ENCODE results near the gene MS4A15.
"Not testable (repeated sequence)": the region's sequence is repeated elsewhere in the genome, so short reads cannot be mapped to it uniquely, and the experiment has no call there.

The MS4A15 gene

DNA sequence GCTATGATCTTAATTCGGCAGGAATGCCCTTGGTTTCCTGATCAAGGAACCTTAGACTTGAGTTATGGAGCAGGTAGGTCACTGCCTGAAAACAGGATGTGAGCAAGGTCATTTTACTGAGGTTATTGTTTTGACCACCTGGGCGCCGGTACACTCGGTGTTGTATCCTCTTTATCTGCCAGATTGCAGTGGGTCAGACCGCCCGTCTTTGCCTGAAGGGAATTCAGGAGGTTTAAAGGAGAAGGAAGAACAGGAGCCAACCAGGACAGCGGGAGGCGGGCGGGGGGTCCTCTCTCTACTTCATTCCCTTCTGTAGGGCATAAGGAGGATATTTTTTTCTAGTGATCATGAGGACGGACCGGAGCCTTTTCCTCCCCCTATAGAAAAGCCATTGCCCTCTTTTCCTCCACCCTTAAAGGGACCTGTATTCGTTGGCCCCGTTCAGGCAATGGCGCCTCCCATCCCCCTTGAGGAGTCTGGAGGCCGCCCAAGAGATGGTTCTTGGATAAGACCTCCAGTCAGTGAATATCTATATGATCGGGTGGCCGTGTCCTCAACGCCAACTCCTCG, 649 bp downstream of the MS4A15 start:
- DNase-seq: no peak

DNA sequence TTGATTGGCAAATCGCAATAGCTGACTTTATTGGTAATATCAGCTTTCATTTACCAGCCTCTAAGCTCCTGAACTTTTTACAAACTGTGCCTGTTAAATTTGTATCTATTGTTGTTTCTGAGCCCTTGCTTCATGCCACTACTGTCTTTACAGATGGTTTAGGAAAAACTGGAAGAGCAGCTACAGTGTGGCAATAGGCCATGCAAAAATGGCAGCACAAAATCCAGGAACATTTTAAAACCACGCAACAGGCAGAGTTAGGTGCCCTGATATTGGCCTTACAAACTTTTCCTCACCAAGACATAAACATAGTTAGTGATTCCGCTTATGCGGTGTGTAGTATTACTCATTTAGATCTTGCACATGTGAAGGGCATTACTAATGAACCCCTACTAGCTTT, 2.0 kb downstream of the MS4A15 start:
- DNase-seq: not testable (repeated sequence)

DNA sequence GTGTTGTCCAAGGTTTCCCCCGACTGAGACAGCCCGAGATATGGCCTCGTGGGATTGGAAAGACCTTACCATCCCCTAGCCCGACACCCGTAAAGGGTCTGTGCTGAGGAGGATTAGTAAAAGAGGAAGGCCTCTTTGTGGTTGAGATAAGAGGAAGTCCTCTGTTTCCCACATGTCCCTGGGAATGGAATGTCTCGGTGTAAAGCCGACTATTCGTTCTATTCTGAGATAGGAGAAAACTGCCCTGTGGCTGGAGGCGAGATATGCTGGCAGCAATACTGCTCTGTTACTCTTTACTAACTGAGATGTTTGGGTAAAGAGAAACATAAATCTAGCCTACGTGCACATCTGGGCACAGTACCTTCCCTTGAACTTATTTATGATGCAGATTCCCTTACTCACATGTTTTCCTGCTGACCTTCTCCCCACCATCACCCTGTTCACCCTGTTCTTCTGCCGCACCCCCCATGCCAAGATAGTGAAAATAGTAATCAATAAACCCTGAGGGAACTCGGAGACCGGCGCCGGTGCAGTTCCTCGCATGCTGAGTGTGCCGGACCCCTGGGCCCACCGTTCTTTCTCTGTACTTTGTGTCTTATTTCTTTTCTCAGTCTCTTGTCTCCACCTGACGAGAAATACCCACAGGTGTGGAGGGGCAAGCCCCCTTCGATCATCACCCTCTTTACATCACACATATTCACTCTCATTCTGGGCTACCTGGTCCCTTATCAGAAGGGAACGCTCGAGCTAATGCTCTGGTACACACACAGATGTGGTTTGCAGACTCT, 3.0 kb downstream of the MS4A15 start:
- not testable (repeated sequence) for DNase-seq

DNA sequence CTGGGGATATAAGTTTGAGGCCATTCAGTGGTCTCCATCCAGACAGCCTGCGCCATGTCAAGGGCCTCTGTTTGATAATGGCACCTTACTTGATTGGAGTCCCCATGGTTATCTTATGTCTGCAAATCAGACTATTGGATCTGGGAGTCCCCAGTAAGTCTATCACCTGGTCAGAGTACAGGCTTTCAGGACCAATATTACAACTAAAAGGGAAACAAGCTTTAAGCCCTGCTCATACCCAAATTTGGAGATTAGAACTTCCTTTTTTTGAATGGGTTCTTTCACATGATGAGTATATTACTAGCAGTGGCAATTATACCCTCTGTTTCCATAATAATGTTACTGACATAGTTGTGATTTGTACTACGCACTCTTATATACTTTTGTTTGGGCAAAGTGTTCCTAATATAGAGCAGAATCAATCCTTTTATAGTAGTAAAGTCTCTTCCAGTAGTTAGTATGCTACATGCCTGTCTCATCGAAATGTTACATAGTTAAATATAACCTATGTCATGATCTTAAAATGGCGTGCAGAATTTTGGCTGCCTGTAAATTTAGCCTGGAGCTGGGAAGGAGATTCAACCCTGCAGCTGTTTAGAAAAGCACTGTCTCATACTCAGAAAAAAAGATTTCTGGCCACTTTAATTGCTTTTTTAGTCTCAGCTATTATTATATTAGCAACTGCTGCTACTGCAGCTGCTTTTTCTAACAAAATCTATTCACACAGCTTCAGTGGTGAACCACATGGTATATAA, 4.9 kb downstream of the MS4A15 start:
- no peak for DNase-seq

DNA sequence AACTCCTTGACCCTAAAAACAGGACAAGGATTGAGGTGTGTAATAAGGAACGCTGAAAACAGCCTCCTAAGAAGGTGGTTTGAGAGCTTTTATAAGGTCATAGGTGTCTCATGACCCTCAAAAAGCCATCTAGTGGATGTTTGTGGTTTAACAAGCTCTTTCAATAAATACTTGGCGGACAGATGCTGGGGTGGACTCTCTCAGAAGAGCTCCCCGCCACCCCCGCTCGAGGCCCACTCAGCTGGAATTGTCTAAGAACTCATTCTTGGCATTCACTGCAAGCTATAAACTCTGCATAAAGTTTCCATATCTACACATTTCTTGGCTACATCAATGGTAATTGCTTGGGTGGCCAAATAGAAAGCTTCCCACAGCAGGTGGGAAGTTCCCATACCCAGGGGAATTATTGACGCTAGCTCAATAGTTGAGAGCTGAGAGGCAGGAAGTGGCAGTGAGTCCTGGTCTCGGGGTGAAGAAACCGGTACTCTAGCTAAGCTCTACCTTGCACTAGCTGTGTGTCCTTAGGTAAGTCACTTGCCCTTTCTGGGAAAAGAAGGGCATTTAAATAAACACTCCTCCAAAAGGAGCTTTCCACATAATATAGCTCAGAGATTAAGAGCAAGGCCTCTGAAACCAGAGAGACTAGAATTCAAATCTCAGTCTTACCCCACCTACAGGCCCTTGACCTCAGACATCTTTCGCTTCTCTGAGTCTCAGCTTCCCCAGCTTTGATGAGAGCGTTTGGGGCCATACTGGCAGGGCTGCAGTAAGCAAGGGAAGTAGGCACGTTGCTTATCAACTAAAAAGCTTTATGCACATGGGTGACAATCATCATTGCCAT, 6.4 kb downstream of the MS4A15 start:
- no peak for DNase-seq

DNA sequence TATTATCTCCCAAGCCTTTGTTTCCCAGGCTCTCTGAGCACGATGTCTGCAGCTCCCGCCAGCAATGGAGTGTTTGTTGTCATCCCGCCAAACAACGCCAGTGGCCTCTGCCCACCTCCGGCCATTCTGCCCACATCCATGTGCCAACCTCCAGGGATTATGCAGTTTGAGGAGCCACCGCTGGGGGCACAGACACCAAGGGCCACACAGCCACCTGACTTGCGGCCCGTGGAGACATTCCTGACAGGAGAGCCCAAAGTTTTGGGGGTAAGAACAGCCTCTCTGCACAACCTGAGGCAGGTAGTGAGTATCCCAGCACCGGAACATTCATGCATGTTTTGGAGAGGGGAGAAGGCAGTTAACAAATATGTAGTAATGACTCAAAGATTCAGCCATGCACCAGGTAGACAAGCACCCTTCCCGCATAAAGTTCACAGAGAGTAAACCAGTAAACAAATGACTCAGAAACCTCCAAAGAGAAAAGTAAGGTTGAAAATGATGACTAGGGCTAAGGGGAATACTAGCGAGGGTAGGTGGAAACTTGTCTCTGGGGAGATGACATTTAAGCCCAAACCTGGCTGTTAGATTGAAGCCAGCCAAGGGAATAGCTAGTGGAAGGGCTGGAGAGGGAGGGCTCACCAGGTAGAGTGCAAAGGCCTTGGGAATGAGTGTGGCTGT, 7.2 kb downstream of the MS4A15 start:
- DNase-seq: no peak

DNA sequence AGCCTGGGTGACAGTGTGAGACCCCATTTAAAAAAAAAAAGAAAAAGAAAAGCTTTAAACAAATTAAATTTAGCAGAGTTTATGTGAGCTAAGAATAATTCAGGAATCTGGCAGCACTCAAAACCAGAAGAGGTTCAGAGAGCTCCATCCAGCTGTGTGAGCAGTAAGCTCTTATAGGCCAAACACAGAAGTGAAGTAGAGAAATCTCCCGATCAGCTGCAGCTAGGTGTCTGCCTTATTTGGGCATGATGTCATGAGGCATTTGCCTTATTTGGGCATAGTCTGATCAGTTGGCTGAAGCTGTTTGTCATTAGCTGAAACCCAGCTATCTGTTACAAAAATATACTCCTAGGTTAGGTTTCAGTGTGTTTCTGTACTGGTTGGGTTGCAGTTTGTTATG, 8.2 kb downstream of the MS4A15 start:
- DNase-seq: no peak

DNA sequence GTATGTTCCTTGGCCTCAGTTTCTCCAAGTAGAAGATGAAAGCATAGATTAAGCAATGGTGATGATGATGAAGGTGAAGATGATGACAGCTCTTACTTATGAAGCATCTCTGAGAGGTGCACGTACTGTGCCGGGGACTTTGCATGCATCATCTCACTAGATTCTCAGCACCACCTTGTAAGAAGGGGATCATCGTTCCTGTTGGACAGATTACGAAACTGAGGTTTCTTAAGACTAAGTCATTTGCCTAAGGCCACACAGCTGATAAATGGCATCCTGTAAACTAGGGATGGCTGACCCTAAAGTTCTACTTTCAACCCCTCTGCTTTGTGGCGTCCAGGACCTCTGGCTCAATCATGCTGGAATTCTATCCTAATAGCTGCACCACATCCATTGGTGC, 8.7 kb downstream of the MS4A15 start:
- DNase-seq: no peak

DNA sequence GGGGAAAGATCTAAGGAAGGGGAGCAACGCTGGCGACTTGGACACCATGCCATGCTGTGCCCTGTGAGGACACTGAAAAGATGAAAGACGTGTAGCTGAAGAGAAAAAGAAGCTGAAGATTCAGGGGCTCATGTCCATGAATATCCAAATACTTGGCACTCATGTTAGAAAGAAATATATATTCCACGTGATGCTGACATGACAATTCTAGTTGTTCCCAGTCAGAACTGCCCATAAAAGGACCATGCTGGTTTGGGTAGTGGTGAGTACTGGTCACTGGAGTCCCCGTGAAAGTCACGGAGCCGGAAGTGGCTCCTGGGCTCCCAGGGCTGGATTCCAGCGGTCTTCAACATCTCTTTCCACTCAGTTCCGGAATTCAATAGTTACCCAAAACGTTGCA, 9.9 kb downstream of the MS4A15 start:
- DNase-seq: no peak

DNA sequence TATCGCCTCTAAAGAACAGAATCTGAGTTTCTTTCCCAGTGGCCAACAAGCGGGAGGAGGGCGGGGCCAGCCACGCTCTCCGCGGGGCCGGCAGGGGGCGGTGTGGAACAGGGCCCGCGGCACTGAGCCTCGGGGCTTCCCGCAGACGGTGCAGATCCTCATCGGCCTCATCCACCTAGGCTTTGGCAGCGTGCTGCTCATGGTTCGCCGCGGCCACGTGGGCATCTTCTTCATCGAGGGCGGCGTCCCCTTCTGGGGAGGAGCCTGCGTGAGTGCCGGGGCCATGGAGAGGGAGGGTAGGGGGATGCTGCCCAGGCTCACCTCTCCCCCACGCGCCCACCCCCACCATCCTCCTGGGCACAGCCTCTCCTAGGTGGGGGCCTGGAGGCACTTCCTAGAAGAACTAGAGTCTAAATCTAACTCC, 10.7 kb downstream of the MS4A15 start:
- no peak for DNase-seq

DNA sequence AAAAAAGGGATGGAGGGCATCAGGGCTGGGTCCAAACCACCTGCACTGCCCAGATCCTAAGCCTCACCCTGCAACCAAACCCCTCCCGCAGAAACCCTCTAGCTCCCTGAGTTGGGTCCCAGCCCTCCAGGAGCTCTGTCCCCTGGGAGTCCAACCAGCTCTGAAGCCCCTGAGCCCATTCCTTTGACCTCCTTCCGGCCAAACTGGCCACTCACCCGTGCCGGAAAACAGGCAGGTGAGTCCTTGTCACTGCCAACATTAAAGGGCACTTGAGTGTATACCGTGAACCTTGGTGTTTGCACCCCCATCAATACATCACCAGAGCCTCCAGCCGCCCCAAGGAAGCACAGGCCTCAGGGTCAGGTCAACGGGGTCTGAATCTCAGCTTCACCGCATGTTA, 11.5 kb downstream of the MS4A15 start:
- no peak for DNase-seq

DNA sequence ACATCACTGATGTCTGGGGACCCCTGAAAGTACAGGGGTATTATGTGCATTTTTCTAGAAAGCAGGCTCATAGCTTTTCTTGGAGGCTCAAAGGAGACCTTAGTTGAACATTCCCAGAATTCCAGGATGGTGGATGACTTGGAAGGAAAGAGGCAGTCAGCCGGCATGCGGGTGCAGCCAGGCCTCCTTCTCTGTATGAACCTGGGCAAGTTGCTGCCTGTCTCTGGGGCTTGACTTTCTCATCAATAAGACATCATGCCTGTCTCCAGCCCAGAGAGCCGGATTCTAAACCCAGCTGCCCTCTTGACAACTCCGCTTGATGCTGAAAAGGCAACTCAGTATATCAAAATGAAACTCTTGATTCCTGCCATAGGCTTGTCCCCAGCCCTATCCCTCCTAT, 12.6 kb downstream of the MS4A15 start:
- no peak for DNase-seq

DNA sequence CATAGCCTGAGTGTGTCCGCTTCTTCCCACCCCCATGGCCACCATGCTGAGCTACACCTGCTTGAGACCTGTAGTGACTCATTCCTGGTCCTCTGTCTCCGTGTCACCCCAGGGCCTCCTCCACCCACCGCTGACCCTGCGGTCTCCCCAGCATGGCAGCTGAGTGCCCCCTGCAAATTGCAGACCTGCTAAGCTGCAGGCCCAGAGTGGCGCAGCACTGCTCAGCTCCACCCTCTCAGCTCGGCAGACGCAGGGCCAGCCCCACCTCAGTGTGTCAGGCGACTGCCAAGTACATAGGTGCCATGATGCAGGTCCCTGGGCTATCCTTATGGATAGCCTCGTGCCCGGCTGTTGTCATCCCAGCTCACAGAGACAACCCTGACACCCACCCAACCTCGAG, 13.1 kb downstream of the MS4A15 start:
- DNase-seq: no peak

DNA sequence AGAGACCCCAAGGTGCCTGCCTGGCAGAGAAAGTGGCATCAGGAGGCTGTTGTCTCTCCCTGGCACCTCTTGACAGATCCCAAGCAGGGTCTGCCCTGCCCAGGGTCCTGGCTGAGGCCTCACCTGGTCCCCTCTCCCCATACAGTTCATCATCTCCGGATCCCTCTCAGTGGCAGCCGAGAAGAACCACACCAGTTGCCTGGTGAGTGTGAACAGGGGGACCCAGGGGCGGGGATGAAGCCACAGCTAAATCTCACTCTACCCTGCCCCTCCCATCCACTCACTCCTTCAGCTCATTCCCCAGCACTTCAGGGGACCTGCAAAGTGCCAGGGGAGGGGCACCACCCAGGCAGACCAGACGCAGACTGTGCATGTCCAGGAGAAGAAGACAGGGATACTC, 14.5 kb downstream of the MS4A15 start:
- no peak for DNase-seq

DNA sequence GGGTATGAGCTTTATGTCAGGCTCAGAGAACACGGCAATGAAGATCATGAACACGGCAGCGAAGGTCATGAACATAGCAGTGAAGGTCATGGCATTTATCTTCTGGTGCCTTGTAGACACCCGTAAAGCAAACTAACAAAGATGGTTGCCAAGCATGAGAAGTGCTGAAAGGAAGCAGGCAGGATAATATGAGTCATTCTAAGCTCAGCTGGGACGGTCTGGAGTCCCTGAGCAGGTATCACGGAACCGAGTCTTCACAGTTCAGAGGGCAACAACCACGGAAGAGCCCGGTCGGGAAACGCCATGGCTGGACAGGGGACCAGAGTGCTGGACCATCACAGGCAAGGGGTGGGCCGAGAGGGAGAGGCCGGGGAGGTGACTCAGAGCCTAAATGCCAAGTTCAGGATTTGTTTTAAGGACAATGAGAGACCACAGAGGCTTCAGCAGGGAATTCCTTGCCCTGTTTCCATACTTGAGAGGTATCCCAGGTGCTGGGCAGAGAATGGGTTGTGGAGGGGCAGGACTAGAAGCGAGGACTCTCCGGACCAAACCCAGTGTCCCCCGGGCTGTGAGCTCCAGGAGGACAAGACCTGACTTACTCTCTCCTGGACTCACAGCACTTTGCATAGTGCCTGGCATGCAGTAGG, 15.3 kb downstream of the MS4A15 start:
- DNase-seq: no peak

DNA sequence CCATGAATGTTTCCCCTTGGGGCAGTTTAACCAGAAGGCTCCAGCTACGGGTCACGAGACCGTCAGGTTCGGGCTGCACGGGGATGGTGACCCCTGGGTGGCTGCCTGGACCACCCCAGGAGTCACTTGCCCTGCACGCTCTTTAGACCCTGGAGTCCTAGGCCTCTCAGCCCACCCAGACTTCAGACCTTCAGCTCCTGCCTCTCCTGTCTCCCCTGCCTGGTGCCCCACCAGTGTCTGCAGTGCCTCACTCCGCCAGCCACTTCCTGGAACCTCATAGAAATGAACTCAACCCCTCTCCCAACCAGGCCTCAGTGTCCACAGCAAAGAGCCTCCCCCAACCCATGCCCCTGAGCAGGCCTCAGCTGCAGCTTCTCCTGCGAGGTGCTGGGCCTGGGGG, 16.0 kb downstream of the MS4A15 start:
- DNase-seq: no peak

DNA sequence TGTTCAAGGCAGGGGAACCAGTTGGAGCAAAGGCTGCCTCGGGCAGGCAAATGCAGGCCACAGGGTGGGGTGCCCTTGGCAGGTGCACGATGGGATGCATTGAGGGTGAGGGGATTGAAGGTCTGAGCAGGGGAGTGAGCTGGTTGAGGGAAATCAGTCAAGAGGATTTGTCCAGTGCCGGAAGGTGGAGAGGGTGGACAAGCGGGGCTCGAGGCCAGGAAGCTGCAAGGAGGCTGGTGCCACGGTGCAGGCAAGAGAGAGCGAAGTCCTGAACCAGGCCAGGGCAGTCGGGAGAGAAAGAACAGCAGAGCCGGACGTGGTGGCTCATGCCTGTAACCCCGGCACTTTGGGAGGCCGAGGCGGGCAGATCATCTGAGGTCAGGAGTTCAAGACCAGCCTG, 18.1 kb downstream of the MS4A15 start:
- no peak for DNase-seq

DNA sequence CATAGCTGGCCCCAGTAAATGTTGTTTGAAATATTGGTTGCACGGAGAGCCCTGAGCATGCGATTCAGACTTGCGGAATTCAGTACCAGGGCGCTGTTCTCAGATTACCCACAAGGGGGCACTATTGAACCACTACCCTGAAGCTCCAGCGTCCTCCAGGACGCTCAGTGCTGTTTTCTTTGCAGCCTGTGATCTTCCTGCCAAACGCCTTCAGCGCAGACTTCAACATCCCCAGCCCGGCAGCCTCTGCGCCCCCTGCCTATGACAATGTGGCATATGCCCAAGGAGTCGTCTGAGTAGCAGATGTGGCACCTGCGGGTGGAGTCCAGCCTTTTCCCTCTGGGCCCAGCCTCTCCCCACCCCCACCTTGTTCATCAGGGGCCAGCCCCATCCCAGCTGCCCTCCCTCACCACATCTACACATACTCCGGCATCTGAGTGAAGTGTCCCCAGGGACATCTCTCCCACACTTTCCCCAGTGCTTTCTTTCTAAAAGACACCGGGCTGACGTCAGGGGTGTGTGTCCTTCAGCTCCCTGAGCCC, 18.8 kb downstream of the MS4A15 start:
- peak; percentile 71 for DNase-seq

DNA sequence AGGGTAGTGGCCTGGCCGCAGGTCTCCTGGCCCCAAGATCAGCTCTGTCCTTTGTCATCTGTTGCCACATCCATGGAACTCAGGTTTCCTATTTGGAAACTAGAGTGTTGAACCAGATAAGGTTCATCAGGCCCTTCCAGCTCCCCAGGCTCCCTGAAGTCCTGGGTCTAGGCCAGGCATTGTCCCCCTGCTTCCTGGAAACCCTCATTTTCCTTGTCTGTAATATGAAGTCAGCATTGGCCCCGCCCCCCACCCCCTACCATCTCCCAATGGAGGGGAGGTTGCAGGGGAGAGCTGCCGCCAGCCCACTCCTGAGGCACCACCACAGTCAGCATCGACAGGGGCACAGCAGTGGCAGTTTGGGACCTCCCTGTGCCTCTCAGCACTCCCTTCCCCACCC, 19.5 kb downstream of the MS4A15 start:
- DNase-seq: no peak

DNA sequence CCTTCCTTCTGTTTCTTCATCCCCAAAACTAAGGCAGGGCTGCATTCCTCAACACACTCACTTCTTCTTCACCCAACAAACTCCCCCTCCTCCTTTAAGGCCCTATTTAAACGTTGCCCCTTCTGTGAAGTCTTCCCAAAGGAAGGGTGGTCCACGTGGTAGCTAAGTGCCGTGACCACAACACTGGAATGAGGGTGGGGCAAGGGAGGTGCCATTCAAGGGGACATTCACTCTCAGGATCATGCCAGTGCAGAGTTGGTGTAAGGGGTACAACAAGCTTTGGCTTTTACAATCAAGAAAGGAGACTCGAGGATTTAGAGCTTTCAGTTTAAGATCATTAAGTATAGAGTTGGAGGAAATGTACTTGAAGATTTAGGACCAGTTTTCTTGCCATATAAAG, 20.4 kb downstream of the MS4A15 start:
- no peak for DNase-seq

DNA sequence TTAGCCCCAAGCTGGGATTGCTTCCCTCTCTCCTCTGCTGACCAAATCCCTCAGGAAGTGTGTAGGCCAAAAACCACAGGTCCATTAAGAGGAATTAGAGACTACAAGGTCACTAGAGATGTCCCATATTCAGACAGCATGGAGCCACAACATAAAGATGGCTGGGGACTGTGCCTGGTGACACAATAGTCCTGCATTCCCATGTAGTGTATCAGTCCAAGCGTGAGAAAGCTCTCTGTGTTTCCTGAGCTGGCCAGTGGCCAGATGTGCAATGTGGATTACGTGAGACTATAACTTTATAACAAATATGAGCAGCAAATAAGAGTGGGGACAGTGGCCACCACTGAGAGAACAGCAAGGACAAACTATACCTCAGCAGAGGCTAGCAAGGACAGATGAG, 20.9 kb downstream of the MS4A15 start:
- no peak for DNase-seq

DNA sequence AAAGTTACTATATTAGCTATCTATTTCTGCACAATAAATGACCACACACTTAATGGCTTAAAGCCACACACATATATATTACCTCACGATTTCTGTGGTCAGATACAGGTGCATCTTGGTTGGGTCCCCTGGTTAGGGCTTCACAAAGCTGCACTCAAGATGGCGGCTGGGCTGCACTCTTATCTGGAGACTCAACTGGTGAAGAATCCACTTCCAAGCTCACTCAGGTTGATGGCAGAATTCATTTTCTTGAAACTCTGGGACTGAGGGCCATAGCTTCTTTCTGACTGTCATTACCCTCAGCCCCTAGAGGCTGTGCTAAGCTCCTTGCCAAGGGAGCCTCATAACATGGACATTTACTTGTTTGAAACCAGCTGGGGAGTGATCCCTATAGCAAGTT, 23.4 kb downstream of the MS4A15 start:
- DNase-seq: no peak
